Measurements from ENCODE around the gene ITPKC. TPM values are rescaled to one million over a fixed set of nuclear protein-coding genes. Genes with fewer than 3 reads are reported as not detected.

Gene ITPKC
- total RNA-seq, 1 donor from 2014 or later: 19.7 TPM

GRCh38 chr19:40672573-40673299 is 44.2 kb upstream of the ITPKC start:
- Mint-ChIP-seq H3K9me3 (ENCODE audit: unreplicated experiment) (peaks cover 2% of the 10 kb centered on the region), H3K36me3 (ENCODE audit: low read depth, unreplicated experiment) (peaks cover 32% of the 10 kb centered on the region), H3K4me1 (ENCODE audit: low read depth, unreplicated experiment) (no peaks in the 10 kb centered on the region), H3K27me3 (ENCODE audit: low read depth, unreplicated experiment) (no peaks in the 10 kb centered on the region), H3K27ac (ENCODE audit: unreplicated experiment) (no peak overlapping the region), H3K4me3 (ENCODE audit: unreplicated experiment) (no peak overlapping the region)
- no peak overlapping the region for H3K9ac ChIP-seq (ENCODE audit: low read length)
- no peak overlapping the region for H3K4me3 ChIP-seq (ENCODE audit: insufficient read depth, low read depth, low read length)
- H3K4me2 ChIP-seq (ENCODE audit: low read length): no peak overlapping the region
- H3K9me3 ChIP-seq (ENCODE audit: insufficient read depth, low read depth, low read length): peaks cover 5% of the 10 kb centered on the region
- no peaks in the 10 kb centered on the region for H3K79me2 ChIP-seq (ENCODE audit: insufficient read depth, low read length)
- H3K27ac ChIP-seq (ENCODE audit: low read depth, low read length): no peak overlapping the region
- TF ChIP-seq, protein P1, sequence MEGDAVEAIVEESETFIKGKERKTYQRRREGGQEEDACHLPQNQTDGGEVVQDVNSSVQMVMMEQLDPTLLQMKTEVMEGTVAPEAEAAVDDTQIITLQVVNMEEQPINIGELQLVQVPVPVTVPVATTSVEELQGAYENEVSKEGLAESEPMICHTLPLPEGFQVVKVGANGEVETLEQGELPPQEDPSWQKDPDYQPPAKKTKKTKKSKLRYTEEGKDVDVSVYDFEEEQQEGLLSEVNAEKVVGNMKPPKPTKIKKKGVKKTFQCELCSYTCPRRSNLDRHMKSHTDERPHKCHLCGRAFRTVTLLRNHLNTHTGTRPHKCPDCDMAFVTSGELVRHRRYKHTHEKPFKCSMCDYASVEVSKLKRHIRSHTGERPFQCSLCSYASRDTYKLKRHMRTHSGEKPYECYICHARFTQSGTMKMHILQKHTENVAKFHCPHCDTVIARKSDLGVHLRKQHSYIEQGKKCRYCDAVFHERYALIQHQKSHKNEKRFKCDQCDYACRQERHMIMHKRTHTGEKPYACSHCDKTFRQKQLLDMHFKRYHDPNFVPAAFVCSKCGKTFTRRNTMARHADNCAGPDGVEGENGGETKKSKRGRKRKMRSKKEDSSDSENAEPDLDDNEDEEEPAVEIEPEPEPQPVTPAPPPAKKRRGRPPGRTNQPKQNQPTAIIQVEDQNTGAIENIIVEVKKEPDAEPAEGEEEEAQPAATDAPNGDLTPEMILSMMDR (IDR thresholded peaks at IDR 0.05; ENCODE audit: insufficient read depth, low read depth, low read length): no peak
- no peak overlapping the region for H2AFZ ChIP-seq (ENCODE audit: low read depth, low read length)
- peaks cover 67% of the 10 kb centered on the region for H3K36me3 ChIP-seq (ENCODE audit: insufficient read depth, low read length)
- FAIRE-seq (no peak), DNase-seq (ENCODE audit: low read depth) (no peak)
- H3K27me3 ChIP-seq (ENCODE audit: insufficient read depth, low read length): no peaks in the 10 kb centered on the region
- no peaks in the 10 kb centered on the region for H3K4me1 ChIP-seq (ENCODE audit: insufficient read depth, low read length)
- peaks cover 47% of the 10 kb centered on the region for H4K20me1 ChIP-seq (ENCODE audit: insufficient read depth, low read length)

DNA sequence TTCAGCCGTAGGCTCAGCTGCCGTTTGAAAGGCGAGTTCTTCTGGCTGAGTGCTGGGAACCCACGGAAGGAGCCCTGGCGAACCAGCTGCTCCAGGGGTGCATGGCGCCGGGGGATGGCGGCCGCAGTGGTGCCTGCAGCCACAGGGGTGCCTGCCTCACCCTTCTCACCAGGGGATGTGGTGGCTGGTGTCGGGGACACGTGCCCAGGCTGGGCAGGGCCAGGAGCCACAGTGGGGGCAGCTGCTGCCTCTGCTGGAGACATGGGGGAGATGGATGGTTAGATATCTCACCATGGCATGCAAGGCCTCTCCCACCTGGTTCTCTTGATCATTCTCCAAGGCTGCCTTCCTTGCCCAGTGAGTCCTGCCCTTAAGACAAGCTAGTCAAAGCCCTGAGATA is 43.5 kb upstream of the ITPKC start:
- Histone ChIP-seq H2AFZ (ENCODE audit: low read depth, low read length) (no peak overlapping the region), H3K79me2 (ENCODE audit: insufficient read depth, low read length) (no peaks in the 10 kb centered on the region), H3K4me1 (ENCODE audit: insufficient read depth, low read length) (no peaks in the 10 kb centered on the region), H3K27ac (ENCODE audit: low read depth, low read length) (no peak overlapping the region), H3K27me3 (ENCODE audit: insufficient read depth, low read length) (no peaks in the 10 kb centered on the region), H3K9ac (ENCODE audit: low read length) (no peak overlapping the region), H3K4me3 (ENCODE audit: insufficient read depth, low read depth, low read length) (no peak overlapping the region), H3K9me3 (ENCODE audit: insufficient read depth, low read depth, low read length) (peaks cover 5% of the 10 kb centered on the region), H4K20me1 (ENCODE audit: insufficient read depth, low read length) (peaks cover 51% of the 10 kb centered on the region), H3K4me2 (ENCODE audit: low read length) (no peak overlapping the region), H3K36me3 (ENCODE audit: insufficient read depth, low read length) (peaks cover 68% of the 10 kb centered on the region)
- Mint-ChIP-seq H3K4me3 (ENCODE audit: unreplicated experiment) (no peak overlapping the region), H3K9me3 (ENCODE audit: unreplicated experiment) (peaks cover 2% of the 10 kb centered on the region), H3K27ac (ENCODE audit: unreplicated experiment) (no peak overlapping the region), H3K27me3 (ENCODE audit: low read depth, unreplicated experiment) (no peaks in the 10 kb centered on the region), H3K4me1 (ENCODE audit: low read depth, unreplicated experiment) (no peaks in the 10 kb centered on the region), H3K36me3 (ENCODE audit: low read depth, unreplicated experiment) (peaks cover 32% of the 10 kb centered on the region)
- TF ChIP-seq EZH2 (IDR thresholded peaks at IDR 0.05; ENCODE audit: insufficient read depth, low read length): no peak
- TF ChIP-seq, protein P1 (IDR thresholded peaks at IDR 0.05; ENCODE audit: insufficient read depth, low read depth, low read length): no peak
- DNase-seq (ENCODE audit: low read depth) (no peak), FAIRE-seq (no peak)

- Histone ChIP-seq H3K79me2 (ENCODE audit: insufficient read depth, low read length) (no peaks in the 10 kb centered on the region), H3K27me3 (ENCODE audit: insufficient read depth, low read length) (no peaks in the 10 kb centered on the region), H4K20me1 (ENCODE audit: insufficient read depth, low read length) (peaks cover 55% of the 10 kb centered on the region), H3K9me3 (ENCODE audit: insufficient read depth, low read depth, low read length) (peaks cover 4% of the 10 kb centered on the region), H3K27ac (ENCODE audit: low read depth, low read length) (no peak overlapping the region), H3K4me3 (ENCODE audit: insufficient read depth, low read depth, low read length) (no peak overlapping the region), H3K9ac (ENCODE audit: low read length) (no peak overlapping the region), H3K4me1 (ENCODE audit: insufficient read depth, low read length) (no peaks in the 10 kb centered on the region), H3K4me2 (ENCODE audit: low read length) (no peak overlapping the region), H3K36me3 (ENCODE audit: insufficient read depth, low read length) (peaks cover 62% of the 10 kb centered on the region), H2AFZ (ENCODE audit: low read depth, low read length) (no peak overlapping the region)
- H3K27me3 Mint-ChIP-seq (ENCODE audit: low read depth, unreplicated experiment): no peaks in the 10 kb centered on the region
- H3K9me3 Mint-ChIP-seq (ENCODE audit: unreplicated experiment): peaks cover 2% of the 10 kb centered on the region
- FAIRE-seq: no peak
- DNase-seq (ENCODE audit: low read depth): no peak
- H3K4me3 Mint-ChIP-seq (ENCODE audit: unreplicated experiment): peak overlapping the region; percentile 8
- no peak overlapping the region for H3K27ac Mint-ChIP-seq (ENCODE audit: unreplicated experiment)
- peaks cover 26% of the 10 kb centered on the region for H3K36me3 Mint-ChIP-seq (ENCODE audit: low read depth, unreplicated experiment)
- TF ChIP-seq, protein P1 (IDR thresholded peaks at IDR 0.05; ENCODE audit: insufficient read depth, low read depth, low read length): no peak
- no peak for TF ChIP-seq EZH2 (IDR thresholded peaks at IDR 0.05; ENCODE audit: insufficient read depth, low read length)
- H3K4me1 Mint-ChIP-seq (ENCODE audit: low read depth, unreplicated experiment): no peaks in the 10 kb centered on the region
Observed at GRCh38 chr19:40674291-40674690, 42.6 kb upstream of the ITPKC start.

Measured in astrocyte (in vitro differentiated cells and primary cell).